Esophagus (tissue), 2 donors: ENCODE results near the gene LRRC4C. TPM values are rescaled to one million over a fixed set of nuclear protein-coding genes. Genes with fewer than 3 reads are reported as not detected.
"Not testable (repeated sequence)": the region's sequence is repeated elsewhere in the genome, so short reads cannot be mapped to it uniquely, and the experiment has no call there.

Experiments used
- H3K27ac ChIP-seq, 2 donors: one replicate each; pipeline ENCODE4 v1.5.1; 2013; ENCODE audit warnings: low read depth in 2 of 2, mild to moderate bottlenecking in 2 of 2, inconsistent platforms in 1 of 2, low read length in 1 of 2, moderate library complexity in 1 of 2
- H3K27me3 ChIP-seq, 2 donors: one replicate each; pipeline ENCODE4 v1.6.1; 2013; ENCODE audit warnings: low read length in 2 of 2, control low read depth in 1 of 2, mild to moderate bottlenecking in 1 of 2; ENCODE audit not compliant: insufficient read depth in 2 of 2, control insufficient read depth in 1 of 2
- H3K36me3 ChIP-seq, 2 donors: one replicate each; pipeline ENCODE4 v1.6.1; 2013; ENCODE audit warnings: low read length in 1 of 2; ENCODE audit not compliant: control insufficient read depth in 2 of 2, insufficient read depth in 2 of 2
- H3K4me1 ChIP-seq, 2 donors: one replicate each; pipeline ENCODE4 v1.6.1; 2013; ENCODE audit warnings: low read length in 1 of 2; ENCODE audit not compliant: control insufficient read depth in 2 of 2, insufficient read depth in 2 of 2
- H3K4me3 ChIP-seq, 2 donors: one replicate each; pipeline ENCODE4 v1.5.1; 2013; ENCODE audit warnings: low read length in 2 of 2, mild to moderate bottlenecking in 2 of 2, low read depth in 1 of 2, moderate library complexity in 1 of 2
- H3K9me3 ChIP-seq, 2 donors: one replicate each; pipeline ENCODE4 v1.6.1; 2013; ENCODE audit warnings: mild to moderate bottlenecking in 2 of 2, low read depth in 1 of 2, low read length in 1 of 2, moderate library complexity in 1 of 2; ENCODE audit not compliant: control insufficient read depth in 2 of 2, insufficient read depth in 1 of 2
- WGBS, 2 donors: extraction: QIAGEN DNeasy Blood & Tissue Kit; methylation state at CpG; one replicate each; pipeline ENCODE4 v1.1.7; 2013; 5-methylcytosine and 5-hydroxymethylcytosine counted together
- polyA plus RNA-seq, 2 donors: library from polyadenylated mRNA; stranded (reverse); fragments of 200-250 nt; gene quantifications; one replicate each; pipeline ENCODE4 v1.2.3, GENCODE V29; 2013
- donor health status: healthy with polysubstance abuse.
- donor health status: Bipolar disorder and iron deficiency.

LRRC4C gene
- polyA plus RNA-seq, 2 donors, result 0.04 to 0.12 TPM

DNA sequence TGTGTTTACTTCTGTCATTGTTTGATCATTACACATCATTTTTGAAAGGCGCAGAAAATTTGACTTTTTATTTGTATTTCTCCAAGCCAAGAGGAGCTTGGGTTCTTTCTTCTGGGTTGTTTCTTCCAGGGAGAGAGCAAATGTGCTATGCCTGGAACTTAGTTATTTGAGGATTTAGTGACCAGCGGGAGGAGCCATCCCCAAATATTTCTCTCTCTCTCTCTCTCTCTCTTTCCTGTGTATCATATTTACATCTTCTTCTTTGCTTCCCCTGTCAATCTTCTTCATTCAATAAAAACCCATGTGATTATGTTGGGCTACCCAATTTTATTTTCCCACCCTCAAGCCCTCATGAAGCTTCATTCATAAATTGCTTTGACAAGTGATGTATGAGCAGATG lies 534.5 kb downstream of the LRRC4C start:
- no peak overlapping the region for H3K27ac ChIP-seq
- H3K27me3 ChIP-seq, result no peaks in the 10 kb centered on the region
- no peak overlapping the region for H3K4me3 ChIP-seq
- no peaks in the 10 kb centered on the region for H3K9me3 ChIP-seq
- 66 to 81% methylated on average over 2 of the region's 2 CpGs for WGBS, 2 donors
- H3K4me1 ChIP-seq, result no peaks in the 10 kb centered on the region
- no peaks in the 10 kb centered on the region for H3K36me3 ChIP-seq

DNA sequence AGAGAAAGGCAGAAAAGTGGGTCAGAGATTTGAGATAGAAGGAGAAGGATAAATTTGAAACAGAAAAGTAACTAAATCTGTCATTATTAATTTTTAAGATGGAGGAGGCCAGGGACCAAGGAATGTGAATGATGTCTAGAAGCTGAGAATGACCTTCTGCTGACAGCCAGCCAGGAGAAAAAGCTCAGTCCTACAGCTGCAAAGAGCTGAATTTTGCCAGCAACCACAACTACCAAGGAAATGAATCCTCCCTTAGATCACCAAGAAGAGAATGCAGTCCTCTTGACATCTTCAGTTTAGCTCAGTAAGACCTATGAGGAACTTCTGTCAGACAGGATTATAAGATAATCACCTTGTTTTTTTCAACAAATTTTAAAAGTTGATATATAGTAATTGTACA lies 538.2 kb downstream of the LRRC4C start:
- H3K4me3 ChIP-seq, result no peak overlapping the region
- no peaks in the 10 kb centered on the region for H3K36me3 ChIP-seq
- no peak overlapping the region for H3K27ac ChIP-seq
- no peaks in the 10 kb centered on the region for H3K27me3 ChIP-seq
- H3K4me1 ChIP-seq, result no peaks in the 10 kb centered on the region
- no peaks in the 10 kb centered on the region for H3K9me3 ChIP-seq

DNA sequence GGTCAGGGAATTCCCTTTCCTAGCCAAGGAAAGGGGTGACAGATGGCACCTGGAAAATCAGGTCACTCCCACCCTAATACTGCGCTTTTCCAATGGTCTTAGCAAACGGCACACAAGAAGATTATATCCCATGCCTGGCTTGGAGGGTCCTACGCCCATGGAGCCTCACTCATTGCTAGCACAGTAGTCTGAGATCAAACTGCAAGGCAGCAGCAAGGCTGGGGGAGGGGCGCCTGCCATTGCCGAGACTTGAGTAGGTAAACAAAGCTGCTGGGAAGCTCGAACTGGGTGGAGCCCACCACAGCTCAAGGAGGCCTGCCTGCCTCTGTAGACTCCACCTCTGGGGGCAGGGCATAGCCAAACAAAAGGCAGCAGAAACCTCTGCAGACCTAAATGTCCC lies 548.7 kb downstream of the LRRC4C start:
- H3K4me1 ChIP-seq, H3K4me3 ChIP-seq, H3K36me3 ChIP-seq, H3K9me3 ChIP-seq, H3K27ac ChIP-seq, H3K27me3 ChIP-seq: not testable (repeated sequence)
- 64 to 67% methylated on average over 6 of the region's 6 CpGs for WGBS, 2 donors

DNA sequence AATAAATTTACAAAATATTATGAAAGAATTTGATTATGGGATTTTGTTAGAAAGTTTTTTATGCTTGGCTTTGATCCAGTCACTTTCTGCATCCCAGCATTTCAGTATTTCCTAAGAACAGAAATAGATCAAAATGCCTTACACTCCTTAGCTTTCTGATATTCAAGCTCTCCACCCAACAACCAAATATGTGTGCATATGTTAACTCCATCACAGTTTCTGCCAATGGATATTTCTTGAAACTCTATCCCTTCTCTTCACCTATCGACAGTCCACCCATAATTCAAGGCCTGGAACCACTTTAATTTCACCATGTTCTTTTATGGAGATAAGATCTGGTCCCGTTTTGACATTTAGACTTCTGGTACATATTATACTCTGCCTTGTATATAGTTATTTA lies 565.0 kb downstream of the LRRC4C start:
- H3K36me3 ChIP-seq, result no peaks in the 10 kb centered on the region
- no peak overlapping the region for H3K27ac ChIP-seq
- H3K4me3 ChIP-seq, result no peak overlapping the region
- WGBS, 2 donors, result 80 to 81% methylated on average over 2 of the region's 2 CpGs
- no peaks in the 10 kb centered on the region for H3K27me3 ChIP-seq
- H3K9me3 ChIP-seq, result peaks cover 0 to 2% of the 10 kb centered on the region in 2 donors
- no peaks in the 10 kb centered on the region for H3K4me1 ChIP-seq

DNA sequence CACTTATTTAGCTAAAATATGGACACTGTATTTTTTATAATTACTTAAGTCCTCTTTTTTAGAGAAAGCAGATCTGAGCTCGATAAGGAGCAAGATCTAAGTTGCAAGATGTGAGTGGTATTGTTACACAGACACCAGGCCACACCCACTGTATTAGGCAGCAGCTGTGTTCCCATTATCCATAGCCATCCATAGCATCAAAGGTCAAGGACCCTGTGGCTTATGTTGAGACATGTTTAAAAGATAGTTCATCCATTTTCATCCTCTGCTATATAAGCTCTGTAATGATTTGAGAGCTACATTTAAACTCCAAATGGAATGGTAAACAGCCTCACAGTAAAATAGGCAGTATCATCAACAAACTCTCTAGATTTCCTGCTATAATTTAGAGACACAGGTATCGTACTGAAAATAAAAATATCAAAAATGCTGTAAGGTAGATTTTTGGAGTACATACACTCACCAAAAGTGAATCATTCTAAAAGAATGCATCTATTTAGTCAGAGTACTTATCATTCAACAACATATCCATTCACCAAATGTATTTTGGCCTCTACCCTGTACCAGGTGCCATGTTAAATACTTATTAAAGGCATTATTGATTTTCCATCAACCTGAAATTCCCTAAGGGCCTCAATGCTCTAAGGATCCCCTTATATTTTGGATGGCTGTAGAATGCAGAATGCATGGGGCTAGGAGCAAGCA lies 574.0 kb downstream of the LRRC4C start:
- WGBS, 2 donors, result 54 to 57% methylated on average over 2 of the region's 2 CpGs
- no peaks in the 10 kb centered on the region for H3K27me3 ChIP-seq
- H3K36me3 ChIP-seq, result no peaks in the 10 kb centered on the region

DNA sequence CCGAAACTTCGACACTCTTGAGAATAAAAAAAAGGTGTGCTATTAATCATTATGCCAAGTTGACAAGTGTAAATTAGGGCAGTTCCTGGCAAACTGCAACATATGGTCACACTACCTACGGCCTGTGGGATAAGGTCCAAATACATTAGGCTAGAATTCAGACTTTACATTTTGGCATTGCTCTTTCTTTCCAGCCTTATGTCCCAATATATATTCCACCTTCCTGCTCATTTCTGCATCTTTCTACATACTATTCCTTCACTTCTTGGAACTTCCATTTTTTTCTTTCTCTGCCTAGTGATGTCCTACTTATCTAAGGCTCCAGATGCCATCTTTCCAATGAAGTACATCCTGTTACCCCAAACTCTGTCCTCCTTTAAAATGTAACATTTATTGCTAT lies 577.2 kb downstream of the LRRC4C start:
- Histone ChIP-seq H3K27me3 (no peaks in the 10 kb centered on the region), H3K9me3 (no peaks in the 10 kb centered on the region), H3K27ac (no peak overlapping the region), H3K36me3 (no peaks in the 10 kb centered on the region), H3K4me3 (no peak overlapping the region), H3K4me1 (no peaks in the 10 kb centered on the region)
- WGBS, 2 donors, result 53 to 59% methylated on average over 3 of the region's 3 CpGs

More for the DNA sequence above, 574.0 kb downstream of the LRRC4C start:
- Histone ChIP-seq H3K27ac (no peak overlapping the region), H3K4me3 (no peak overlapping the region), H3K4me1 (no peaks in the 10 kb centered on the region), H3K9me3 (peaks cover 0 to 2% of the 10 kb centered on the region in 2 donors)

DNA sequence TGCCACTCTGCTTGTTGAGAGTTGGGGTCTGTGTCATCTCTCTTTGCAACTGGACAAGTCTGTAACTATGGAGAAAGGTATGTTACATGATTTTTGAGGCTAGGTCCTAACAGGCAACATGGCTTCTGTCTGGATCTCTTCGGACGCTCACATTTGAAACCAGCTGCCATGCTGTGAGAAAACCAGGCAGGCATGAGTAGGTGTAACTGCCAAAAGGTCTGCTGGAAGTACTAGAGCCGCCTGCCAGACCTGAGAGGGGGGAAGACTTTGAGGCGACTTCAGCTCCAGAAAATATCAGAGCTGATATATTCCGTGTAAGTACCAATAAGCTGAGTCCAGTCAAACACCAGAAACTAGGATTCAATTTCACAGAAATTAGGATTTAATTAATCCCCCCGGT lies 579.5 kb downstream of the LRRC4C start:
- Histone ChIP-seq H3K4me1 (no peaks in the 10 kb centered on the region), H3K4me3 (no peak overlapping the region), H3K27ac (no peak overlapping the region), H3K36me3 (no peaks in the 10 kb centered on the region), H3K27me3 (no peaks in the 10 kb centered on the region), H3K9me3 (no peaks in the 10 kb centered on the region)
- 88 to 90% methylated on average over 6 of the region's 6 CpGs for WGBS, 2 donors

DNA sequence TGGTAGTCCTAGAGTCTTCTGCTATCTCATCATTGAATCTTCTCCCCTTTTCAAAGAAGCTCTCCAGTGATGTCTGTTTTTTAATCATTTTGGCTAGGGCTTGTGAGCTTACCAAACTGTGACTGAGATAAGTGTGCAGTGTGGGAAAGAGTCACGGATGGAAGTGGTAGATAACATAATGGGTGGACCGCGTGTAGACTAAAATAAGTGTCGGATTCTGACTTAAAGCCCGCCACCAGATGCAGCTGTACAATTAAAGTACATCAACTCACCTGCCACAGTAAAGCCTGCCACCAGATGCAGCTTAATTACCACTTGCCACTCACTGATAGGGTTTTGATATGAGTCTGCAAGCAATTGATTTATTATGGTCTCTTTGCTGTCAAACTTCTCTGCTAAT lies 581.5 kb downstream of the LRRC4C start:
- no peaks in the 10 kb centered on the region for H3K27me3 ChIP-seq
- H3K27ac ChIP-seq, result no peak overlapping the region
- no peak overlapping the region for H3K4me3 ChIP-seq
- no peaks in the 10 kb centered on the region for H3K9me3 ChIP-seq
- WGBS, 2 donors, result 86 to 87% methylated on average over 5 of the region's 5 CpGs
- H3K36me3 ChIP-seq, result no peaks in the 10 kb centered on the region
- no peaks in the 10 kb centered on the region for H3K4me1 ChIP-seq

DNA sequence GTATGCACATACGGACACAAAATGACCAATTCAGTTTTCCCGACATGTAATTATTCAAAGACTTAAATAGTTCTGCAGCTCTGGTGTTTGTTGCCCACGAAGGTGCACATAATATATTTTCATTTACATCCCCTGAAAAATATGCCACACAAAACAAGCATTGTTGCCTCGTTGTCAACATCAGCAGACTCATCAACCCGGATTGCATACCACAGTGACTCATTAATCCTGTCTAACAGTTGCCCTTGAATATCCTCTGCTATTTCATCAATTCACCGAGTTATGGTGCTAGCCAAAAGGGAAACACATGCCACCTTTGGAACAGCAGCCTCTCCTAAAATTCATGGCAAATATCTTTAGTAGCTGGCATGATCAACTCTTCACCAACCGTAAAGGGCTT lies 582.2 kb downstream of the LRRC4C start:
- H3K36me3 ChIP-seq, result no peaks in the 10 kb centered on the region
- H3K4me3 ChIP-seq, result no peak overlapping the region
- no peaks in the 10 kb centered on the region for H3K4me1 ChIP-seq
- no peak overlapping the region for H3K27ac ChIP-seq
- no peaks in the 10 kb centered on the region for H3K27me3 ChIP-seq
- no peaks in the 10 kb centered on the region for H3K9me3 ChIP-seq
- WGBS, 2 donors, result 78% methylated on average over 7 of the region's 7 CpGs

DNA sequence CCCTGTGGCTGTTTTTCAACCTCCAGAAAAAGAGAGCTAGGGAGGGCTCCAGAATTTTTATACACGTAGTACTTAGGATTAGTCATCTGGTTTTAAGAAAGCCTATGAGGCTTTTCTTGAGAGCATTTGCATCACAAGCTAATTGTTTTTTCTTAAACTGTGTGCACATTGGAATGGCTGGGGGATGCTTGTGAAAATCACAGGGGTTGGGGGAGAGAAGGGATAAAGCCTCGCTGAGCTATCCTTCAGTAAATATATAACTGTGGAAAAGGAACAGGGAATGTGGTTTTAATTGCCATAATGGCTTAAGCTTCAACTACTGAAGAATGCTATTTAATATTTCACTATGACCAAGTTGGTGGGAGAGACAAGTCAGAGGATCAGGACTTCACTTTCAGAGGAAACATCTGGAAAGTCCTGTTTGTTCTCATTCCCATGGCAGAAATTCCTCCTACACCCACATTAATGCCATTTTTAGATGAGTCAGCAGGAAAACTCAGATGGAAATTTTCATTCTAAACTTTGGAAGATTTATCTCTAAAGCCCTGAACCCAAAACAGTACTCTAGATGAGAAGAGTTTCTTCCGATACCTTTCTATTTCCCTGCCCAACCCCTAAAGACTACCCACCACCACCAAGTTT lies 591.3 kb downstream of the LRRC4C start:
- Histone ChIP-seq H3K36me3 (no peaks in the 10 kb centered on the region), H3K4me1 (no peaks in the 10 kb centered on the region), H3K4me3 (no peak overlapping the region), H3K9me3 (peaks cover 0 to 2% of the 10 kb centered on the region in 2 donors), H3K27me3 (no peaks in the 10 kb centered on the region), H3K27ac (no peak overlapping the region)
- 58 to 64% methylated on average over 3 of the region's 3 CpGs for WGBS, 2 donors
